Stimulated activated CD4-positive, alpha-beta T cell treated with anti-CD3 and anti-CD28 coated beads, Interleukin-12 subunit alpha, Interleukin-12 subunit beta, amount 100 ng/mL, for 4 hours (primary cell): ENCODE results near the gene SLC26A4.

Source experiments
- DNase-seq: peaks from one replicate; pipeline ENCODE4 v3.0.0-alpha.2; 2020

The SLC26A4 gene

DNA sequence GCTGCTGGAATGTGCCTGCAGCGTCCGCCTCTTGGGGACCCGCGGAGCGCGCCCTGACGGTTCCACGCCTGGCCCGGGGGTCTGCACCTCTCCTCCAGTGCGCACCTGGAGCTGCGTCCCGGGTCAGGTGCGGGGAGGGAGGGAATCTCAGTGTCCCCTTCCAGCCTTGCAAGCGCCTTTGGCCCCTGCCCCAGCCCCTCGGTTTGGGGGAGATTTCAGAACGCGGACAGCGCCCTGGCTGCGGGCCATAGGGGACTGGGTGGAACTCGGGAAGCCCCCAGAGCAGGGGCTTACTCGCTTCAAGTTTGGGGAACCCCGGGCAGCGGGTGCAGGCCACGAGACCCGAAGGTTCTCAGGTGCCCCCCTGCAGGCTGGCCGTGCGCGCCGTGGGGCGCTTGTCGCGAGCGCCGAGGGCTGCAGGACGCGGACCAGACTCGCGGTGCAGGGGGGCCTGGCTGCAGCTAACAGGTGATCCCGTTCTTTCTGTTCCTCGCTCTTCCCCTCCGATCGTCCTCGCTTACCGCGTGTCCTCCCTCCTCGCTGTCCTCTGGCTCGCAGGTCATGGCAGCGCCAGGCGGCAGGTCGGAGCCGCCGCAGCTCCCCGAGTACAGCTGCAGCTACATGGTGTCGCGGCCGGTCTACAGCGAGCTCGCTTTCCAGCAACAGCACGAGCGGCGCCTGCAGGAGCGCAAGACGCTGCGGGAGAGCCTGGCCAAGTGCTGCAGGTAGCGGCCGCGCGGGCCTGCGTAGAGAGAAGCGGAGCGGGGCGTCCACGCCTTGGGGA, 645 bp downstream of the SLC26A4 start:
- DNase-seq = peak; percentile 46

DNA sequence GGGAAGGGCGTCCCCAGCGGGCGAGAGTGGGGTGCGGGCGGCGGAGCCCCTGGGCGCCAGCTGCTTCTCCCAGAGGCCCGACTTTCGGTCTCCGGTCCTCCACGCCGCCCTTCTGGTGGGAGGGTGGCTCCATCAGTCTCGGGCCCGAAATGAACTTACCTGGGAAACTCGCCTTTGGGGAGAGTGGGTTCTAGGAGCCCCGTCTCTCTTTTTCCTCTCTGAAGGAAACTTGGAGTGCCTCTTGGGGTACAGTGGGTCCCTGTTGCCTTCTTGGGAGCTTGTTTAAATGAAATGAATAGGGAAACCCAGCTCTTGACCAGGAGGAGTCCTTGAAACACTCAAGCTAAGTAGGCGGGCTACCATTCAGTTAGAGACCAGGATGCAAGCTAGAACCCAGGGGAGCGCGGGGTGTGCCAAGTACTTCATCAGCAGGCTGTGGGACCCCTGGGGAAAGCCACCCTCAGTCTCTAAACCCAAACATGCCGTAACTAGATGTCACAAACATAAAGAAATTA, 1.3 kb downstream of the SLC26A4 start:
- no peak for DNase-seq

DNA sequence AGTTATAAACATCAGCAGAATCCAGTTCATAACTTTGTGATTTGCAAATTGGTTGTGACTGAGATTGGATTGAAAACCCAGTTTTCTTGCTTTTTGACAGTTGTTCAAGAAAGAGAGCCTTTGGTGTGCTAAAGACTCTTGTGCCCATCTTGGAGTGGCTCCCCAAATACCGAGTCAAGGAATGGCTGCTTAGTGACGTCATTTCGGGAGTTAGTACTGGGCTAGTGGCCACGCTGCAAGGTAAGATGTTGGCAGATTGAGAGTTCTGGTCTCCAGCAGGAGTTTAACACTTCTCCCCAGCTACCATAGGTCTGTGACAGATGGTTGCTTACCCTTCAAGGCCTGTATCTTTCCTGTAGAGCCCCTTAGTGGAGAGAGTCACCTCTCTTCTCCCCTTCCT, 2.6 kb downstream of the SLC26A4 start:
- DNase-seq = no peak

GRCh38 chr7:107666790-107667189, 6.2 kb downstream of the SLC26A4 start:
- no peak for DNase-seq

GRCh38 chr7:107667341-107667740, 6.7 kb downstream of the SLC26A4 start:
- DNase-seq = no peak

- DNase-seq = no peak
These were observed 7.7 kb downstream of the SLC26A4 start for GRCh38 chr7:107668296-107668695.

DNA sequence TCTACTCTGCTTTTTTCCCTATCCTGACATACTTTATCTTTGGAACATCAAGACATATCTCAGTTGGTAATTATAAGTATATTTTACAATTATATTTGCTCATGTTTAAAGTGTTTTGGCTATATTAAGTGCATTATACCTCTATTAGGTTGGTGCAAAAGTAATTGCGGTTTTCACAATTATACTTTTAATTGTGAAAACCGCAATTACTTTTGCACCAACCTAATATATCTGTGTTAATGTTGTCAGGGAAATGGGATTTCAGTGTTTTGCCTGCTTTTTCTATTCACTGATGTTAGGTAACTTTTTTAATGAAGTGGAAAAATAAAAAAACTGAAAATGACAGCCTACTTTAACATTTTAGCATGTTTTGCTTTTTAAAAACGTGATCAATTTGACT, 11.6 kb downstream of the SLC26A4 start:
- DNase-seq = no peak

- no peak for DNase-seq
These were observed 15.6 kb downstream of the SLC26A4 start for GRCh38 chr7:107676249-107676648.

GRCh38 chr7:107678110-107678753, 17.6 kb downstream of the SLC26A4 start:
- no peak for DNase-seq

GRCh38 chr7:107680478-107680877, 19.9 kb downstream of the SLC26A4 start:
- no peak for DNase-seq

GRCh38 chr7:107682886-107683285, 22.3 kb downstream of the SLC26A4 start:
- DNase-seq = no peak

DNA sequence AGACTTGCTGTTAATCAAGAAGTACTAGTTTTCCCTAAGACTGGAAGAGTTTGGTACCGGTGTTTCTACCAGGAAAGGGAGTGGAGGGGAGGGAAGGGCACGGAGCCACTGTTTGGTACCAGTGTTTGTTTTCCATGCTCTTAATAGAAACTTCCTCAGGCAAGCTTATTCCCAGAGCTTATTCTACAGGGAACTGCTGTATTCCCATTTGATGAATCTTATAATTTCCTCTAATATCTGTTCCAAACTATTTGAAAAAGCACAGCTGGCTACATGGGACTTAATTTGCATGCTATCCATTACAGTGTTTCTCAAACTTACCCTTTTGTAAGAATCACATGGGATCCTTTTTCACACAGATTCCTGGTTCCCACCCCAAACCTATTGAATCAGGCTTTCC, 23.7 kb downstream of the SLC26A4 start:
- DNase-seq = no peak

DNA sequence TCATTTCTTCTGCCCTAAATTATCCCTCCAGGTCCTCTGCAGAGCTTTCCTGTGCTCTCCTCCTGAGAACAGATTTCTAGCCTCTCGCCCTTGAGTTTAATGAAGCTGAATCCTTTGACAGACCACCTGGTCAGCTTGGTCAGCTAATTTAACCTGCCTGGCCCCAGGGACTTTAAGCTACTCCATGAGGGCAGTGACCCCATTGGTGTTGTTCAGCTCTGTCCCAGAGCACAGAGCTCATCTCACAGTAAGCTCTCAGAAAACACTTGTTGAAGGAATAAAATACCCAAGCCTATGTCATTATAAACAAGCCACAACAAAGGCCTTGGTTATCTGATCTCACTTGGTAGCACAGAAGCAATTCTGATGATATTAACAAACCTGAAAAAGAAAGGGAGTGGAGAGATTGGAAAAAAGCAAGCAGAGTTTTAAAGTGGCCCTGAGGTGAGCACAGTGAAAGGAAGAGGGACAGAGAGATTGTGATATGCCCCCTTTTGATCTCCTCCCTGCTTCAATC, 24.4 kb downstream of the SLC26A4 start:
- DNase-seq = no peak

- no peak for DNase-seq
These were observed 26.3 kb downstream of the SLC26A4 start for GRCh38 chr7:107686816-107687387.

GRCh38 chr7:107687656-107688055, 27.0 kb downstream of the SLC26A4 start:
- DNase-seq = no peak

DNA sequence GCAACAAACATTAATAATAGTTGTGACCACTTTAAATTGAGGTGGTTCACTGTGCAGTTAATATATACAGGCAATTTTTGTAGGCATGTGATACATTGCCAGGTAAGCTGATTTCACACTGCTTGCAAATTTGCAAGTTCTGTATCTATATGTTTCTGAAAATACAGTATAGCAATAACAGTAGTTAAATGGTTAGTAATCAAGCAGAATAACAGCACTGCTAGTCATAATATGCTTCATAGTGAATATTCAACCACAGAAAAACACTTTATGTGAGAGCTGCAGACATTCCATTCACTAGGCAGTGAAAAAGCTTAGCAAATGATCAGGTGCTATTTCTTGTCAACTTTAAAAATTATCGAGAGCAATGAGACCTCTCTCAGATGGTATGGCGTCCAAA, 28.9 kb downstream of the SLC26A4 start:
- DNase-seq = no peak

DNA sequence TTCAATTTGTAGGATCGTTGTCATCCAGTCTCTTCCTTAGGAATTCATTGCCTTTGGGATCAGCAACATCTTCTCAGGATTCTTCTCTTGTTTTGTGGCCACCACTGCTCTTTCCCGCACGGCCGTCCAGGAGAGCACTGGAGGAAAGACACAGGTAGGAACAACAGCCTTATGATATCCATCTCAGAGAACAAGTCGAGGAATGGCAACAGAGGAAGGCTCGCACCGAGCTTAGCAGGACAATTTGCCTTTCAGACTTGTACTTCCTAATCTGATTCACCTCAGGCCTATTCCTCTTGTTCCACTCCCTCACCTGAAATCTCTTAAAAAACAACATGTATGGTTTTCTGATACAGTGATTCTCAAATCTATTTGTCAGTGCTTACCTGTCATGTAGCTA, 29.5 kb downstream of the SLC26A4 start:
- no peak for DNase-seq

- DNase-seq = no peak
These were observed 30.0 kb downstream of the SLC26A4 start for GRCh38 chr7:107690611-107691010.

DNA sequence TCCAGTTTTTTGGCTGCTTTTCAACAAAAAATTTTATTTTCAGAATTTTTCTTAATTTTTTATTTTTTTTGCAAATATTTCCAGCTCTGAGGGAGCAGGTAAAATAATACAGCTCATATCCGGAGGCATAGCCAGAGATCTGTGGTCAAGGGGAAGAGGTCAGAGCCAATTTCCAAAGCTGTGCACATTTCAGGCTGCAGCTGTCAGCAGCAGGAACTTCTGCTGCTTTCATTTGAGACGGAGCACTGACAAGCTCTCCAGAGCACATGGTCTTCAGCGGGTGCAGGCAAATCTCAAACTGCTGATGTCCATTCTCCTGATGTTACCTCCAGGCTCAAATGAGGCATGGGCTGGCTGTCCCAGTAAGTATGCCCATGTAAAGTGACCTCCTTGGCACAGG, 31.1 kb downstream of the SLC26A4 start:
- DNase-seq = no peak

GRCh38 chr7:107692501-107692900, 31.9 kb downstream of the SLC26A4 start:
- DNase-seq = no peak

DNA sequence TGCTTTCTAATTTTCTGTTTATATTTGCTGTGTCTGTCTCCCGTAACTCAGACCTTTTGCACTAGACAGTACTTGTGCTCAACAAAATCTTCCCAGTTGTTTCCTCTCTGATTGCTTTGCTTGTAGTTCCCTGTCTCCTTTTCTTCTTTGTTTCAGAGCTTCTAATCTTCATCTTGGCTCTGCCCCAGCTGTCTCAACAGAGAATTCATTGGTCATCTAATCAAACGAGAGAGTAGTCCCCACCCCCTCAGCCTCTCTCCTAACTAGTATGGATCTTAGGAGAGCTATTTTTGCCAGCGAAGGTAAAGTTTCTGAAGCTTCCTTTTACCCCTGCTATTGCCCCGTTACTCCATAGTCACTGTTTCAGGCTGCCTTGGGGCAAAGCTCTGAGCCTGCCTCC, 32.8 kb downstream of the SLC26A4 start:
- DNase-seq = no peak

- DNase-seq = no peak
These were observed 33.8 kb downstream of the SLC26A4 start for GRCh38 chr7:107694386-107694785.

DNA sequence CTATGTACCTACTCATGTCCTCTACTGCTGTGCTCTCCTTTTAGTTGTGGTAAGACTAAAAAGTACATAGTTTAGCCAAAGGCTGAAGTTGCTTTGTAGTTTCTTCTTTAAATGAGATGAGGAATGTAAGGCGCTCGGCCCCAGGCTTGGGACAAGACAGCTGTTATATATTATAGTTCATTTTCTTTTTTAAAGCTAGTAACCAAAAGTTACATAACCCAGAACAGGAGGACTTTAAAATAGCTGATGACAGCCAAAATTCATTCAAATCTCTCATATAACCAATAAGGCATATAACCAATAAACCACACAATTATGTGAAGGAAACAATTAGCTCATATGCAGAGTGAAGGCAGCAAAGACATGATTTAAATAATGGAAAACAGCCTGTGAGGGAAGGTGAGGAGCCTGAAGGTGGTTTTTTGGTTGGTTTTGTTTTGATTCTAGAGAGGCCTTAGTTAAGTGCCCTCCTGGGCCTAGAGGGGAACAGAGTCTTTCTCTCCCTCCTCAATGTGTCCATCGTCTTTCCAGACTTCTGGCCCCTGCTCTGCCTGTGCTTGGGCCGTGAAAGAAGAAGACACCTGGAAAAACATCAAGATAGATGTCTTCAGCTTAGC, 35.8 kb downstream of the SLC26A4 start:
- no peak for DNase-seq
